CD4-positive, alpha-beta memory T cell (primary cell): Measurements from ENCODE around the gene MTMR2. TPM values are rescaled to one million over a fixed set of nuclear protein-coding genes. Genes with fewer than 3 reads are reported as not detected.

ENCODE experiments used
- CTCF ChIA-PET: fragments of 350-600 bp; sonication (Branson Sonifier 250); formaldehyde crosslinking; loops from one replicate; lab custom pipeline; 2021; ENCODE audit warnings: inconsistent platforms; ENCODE audit not compliant: partially characterized antibody; lab: Charles Lee
- POLR2A ChIA-PET: fragments of 350-600 bp; sonication (Branson Sonifier 250); formaldehyde crosslinking; loops from one replicate; lab custom pipeline; 2021; ENCODE audit not compliant: partially characterized antibody; lab: Charles Lee
- DNase-seq, 5 donors: peaks; one replicate each; pipeline versions ENCODE4 v3.0.0 to v3.0.0-alpha.2; 2020 to 2022; ENCODE audit warnings: mixed read lengths in 1 of 5
- H3K27ac ChIP-seq: one replicate; pipeline ENCODE4 v1.7.0; 2013; ENCODE audit warnings: low read depth, low read length
- H3K27me3 ChIP-seq: 2 replicates; pipeline ENCODE4 v1.7.0; 2013; ENCODE audit warnings: mild to moderate bottlenecking, low read length, moderate library complexity; ENCODE audit not compliant: insufficient read depth
- H3K36me3 ChIP-seq: 2 replicates; pipeline ENCODE4 v1.7.0; 2013; ENCODE audit warnings: mild to moderate bottlenecking, low read length, moderate library complexity; ENCODE audit not compliant: insufficient read depth
- H3K4me1 ChIP-seq: 2 replicates; pipeline ENCODE4 v1.7.0; 2013; ENCODE audit warnings: mild to moderate bottlenecking, low read length, moderate library complexity; ENCODE audit not compliant: insufficient read depth
- H3K4me3 ChIP-seq, 2 donors: one replicate each; pipeline ENCODE4 v1.7.0; 2013; ENCODE audit warnings: low read length in 2 of 2, mild to moderate bottlenecking in 1 of 2
- H3K9me3 ChIP-seq, 2 donors: one replicate each; pipeline ENCODE4 v1.7.0; 2013; ENCODE audit warnings: low read length in 2 of 2, control low read depth in 1 of 2; ENCODE audit not compliant: control insufficient read depth in 1 of 2
- H3K27ac Mint-ChIP-seq, 7 donors: one replicate each; pipeline ENCODE4 v1.8.0; 2020 to 2021; ENCODE audit warnings: mixed read lengths in 7 of 7, mild to moderate bottlenecking in 6 of 7, inconsistent platforms in 3 of 7, moderate library complexity in 3 of 7
- H3K27me3 Mint-ChIP-seq, 2 donors: one replicate each; pipeline ENCODE4 v1.8.0; 2020 to 2021; ENCODE audit warnings: mixed read lengths in 2 of 2
- H3K36me3 Mint-ChIP-seq, 2 donors: one replicate each; pipeline ENCODE4 v1.8.0; 2020 to 2021; ENCODE audit warnings: mixed read lengths in 2 of 2, inconsistent platforms in 1 of 2, mild to moderate bottlenecking in 1 of 2
- H3K4me1 Mint-ChIP-seq, 4 donors: one replicate each; pipeline ENCODE4 v1.8.0; 2020 to 2021; ENCODE audit warnings: mixed read lengths in 4 of 4, mild to moderate bottlenecking in 1 of 4
- H3K4me3 Mint-ChIP-seq, 8 donors: one replicate each; pipeline ENCODE4 v1.8.0; 2020 to 2021; ENCODE audit warnings: mixed read lengths in 8 of 8, mild to moderate bottlenecking in 7 of 8, moderate library complexity in 6 of 8, inconsistent platforms in 3 of 8
- H3K9me3 Mint-ChIP-seq, 8 donors: one replicate each; pipeline ENCODE4 v1.8.0; 2020 to 2021; ENCODE audit warnings: mixed read lengths in 8 of 8, mild to moderate bottlenecking in 5 of 8, inconsistent platforms in 3 of 8, moderate library complexity in 1 of 8
- intact Hi-C: fragments of 100-400 bp; cut with micrococcal nuclease; formaldehyde crosslinking; loops from one replicate; pipeline ENCODE4 v1.15.1; 2023
- polyA plus RNA-seq, 2 donors: library from polyadenylated mRNA; unstranded; fragments of 300-500 nt; fragmentation: Illumina TruSeq; gene quantifications; one replicate each; pipeline ENCODE4 v1.2.3, GENCODE V29; 2021
- total RNA-seq, 2 experiments: library from RNA; stranded (reverse); gene quantifications; one replicate each; pipeline ENCODE4 v1.2.3, GENCODE V29; 2021

Gene MTMR2
- total and polyA plus RNA-seq, 4 experiments from 2014 or later = 13.1 to 13.6 (median 13.5) TPM

- Mint-ChIP-seq H3K36me3 (peaks cover 32 to 34% of the 10 kb centered on the region in 2 donors), H3K4me3 (peak overlapping the region in 3 of 8 donors; percentile 3 to 57 (median 31)), H3K4me1 (peaks cover 0 to 25% (median 8%) of the 10 kb centered on the region in 4 donors), H3K27ac (peak overlapping the region in 4 of 7 donors; percentile 35 to 77 (median 67)), H3K9me3 (peaks cover 0 to 9% (median 4%) of the 10 kb centered on the region in 8 donors), H3K27me3 (no peaks in the 10 kb centered on the region)
- intact Hi-C loops = no loop called here
- Histone ChIP-seq H3K4me1 (peaks cover 9% of the 10 kb centered on the region), H3K4me3 (no peak overlapping the region), H3K9me3 (no peaks in the 10 kb centered on the region), H3K27ac (no peak overlapping the region), H3K27me3 (no peaks in the 10 kb centered on the region), H3K36me3 (peaks cover 7% of the 10 kb centered on the region)
- POLR2A ChIA-PET = interaction anchor here (7.3 kb wide), 1 partner anchor 15 kb away, joined by 51 read pairs; the partner anchor contains the start of genes CEP57 and FAM76B
- peak in 1 of 5 donors; percentile 3 for DNase-seq
- CTCF ChIA-PET = interaction anchor here (0.9 to 1.4 kb wide), 2 partner anchors 13 to 30 kb away, joined by 3 to 4 read pairs; no protein-coding TSS in a partner anchor
Measured at GRCh38 chr11:95805869-95806268, 118.0 kb downstream of the MTMR2 start.

- POLR2A ChIA-PET = interaction anchor here (0.6 to 7.3 kb wide), 2 partner anchors 13 to 46 kb away, joined by 3 to 51 read pairs; partner anchors contain the start of genes CEP57 and FAM76B
- H3K36me3 Mint-ChIP-seq = peaks cover 43 to 48% of the 10 kb centered on the region in 2 donors
Measured at GRCh38 chr11:95803973-95804372, 119.9 kb downstream of the MTMR2 start.

GRCh38 chr11:95802806-95803205 lies 121.1 kb downstream of the MTMR2 start:
- no peak for DNase-seq
- Mint-ChIP-seq H3K4me1 (peaks cover 0 to 29% (median 9%) of the 10 kb centered on the region in 4 donors), H3K9me3 (peaks cover 0 to 3% (median 0%) of the 10 kb centered on the region in 8 donors), H3K27ac (peak overlapping the region in 3 of 7 donors; percentile 2 to 74 (median 13)), H3K4me3 (no peak overlapping the region), H3K36me3 (peaks cover 39 to 46% of the 10 kb centered on the region in 2 donors), H3K27me3 (no peaks in the 10 kb centered on the region)
- no peaks in the 10 kb centered on the region for H3K27me3 ChIP-seq
- intact Hi-C loops = no loop called here
- H3K27ac ChIP-seq = no peak overlapping the region
- peaks cover 9% of the 10 kb centered on the region for H3K4me1 ChIP-seq
- POLR2A ChIA-PET = interaction anchor here (7.3 kb wide), 1 partner anchor 12 kb away, joined by 51 read pairs; the partner anchor contains the start of genes CEP57 and FAM76B
- no peaks in the 10 kb centered on the region for H3K9me3 ChIP-seq
- no peak overlapping the region for H3K4me3 ChIP-seq
- CTCF ChIA-PET = no interaction called here
- H3K36me3 ChIP-seq = peaks cover 11% of the 10 kb centered on the region

More at GRCh38 chr11:95803973-95804372, 119.9 kb downstream of the MTMR2 start:
- intact Hi-C loops = no loop called here
- Histone ChIP-seq H3K4me1 (peaks cover 9% of the 10 kb centered on the region), H3K4me3 (no peak overlapping the region), H3K27ac (no peak overlapping the region), H3K27me3 (no peaks in the 10 kb centered on the region), H3K36me3 (peaks cover 11% of the 10 kb centered on the region), H3K9me3 (no peaks in the 10 kb centered on the region)
- Mint-ChIP-seq H3K9me3 (peaks cover 0 to 5% (median 0%) of the 10 kb centered on the region in 8 donors), H3K4me3 (no peak overlapping the region), H3K27me3 (no peaks in the 10 kb centered on the region), H3K4me1 (peaks cover 0 to 29% (median 9%) of the 10 kb centered on the region in 4 donors), H3K27ac (peak overlapping the region in 5 of 7 donors; percentile 15 to 59 (median 48))
- CTCF ChIA-PET = no interaction called here
- no peak for DNase-seq

- no peak overlapping the region for H3K27ac Mint-ChIP-seq
- H3K36me3 Mint-ChIP-seq = peaks cover 38 to 44% of the 10 kb centered on the region in 2 donors
- Histone ChIP-seq H3K4me1 (peaks cover 3% of the 10 kb centered on the region), H3K36me3 (peaks cover 11% of the 10 kb centered on the region), H3K4me3 (no peak overlapping the region), H3K27me3 (no peaks in the 10 kb centered on the region), H3K27ac (no peak overlapping the region), H3K9me3 (no peaks in the 10 kb centered on the region)
- intact Hi-C loops = no loop called here
- peaks cover 0 to 2% (median 0%) of the 10 kb centered on the region in 8 donors for H3K9me3 Mint-ChIP-seq
- H3K27me3 Mint-ChIP-seq = no peaks in the 10 kb centered on the region
- POLR2A ChIA-PET = interaction anchor here (0.6 to 7.3 kb wide), 2 partner anchors 10 to 166 kb away, joined by 3 to 51 read pairs; partner anchors contain the start of genes CEP57 and FAM76B
- DNase-seq = no peak
- peaks cover 6 to 17% (median 10%) of the 10 kb centered on the region in 4 donors for H3K4me1 Mint-ChIP-seq
- no peak overlapping the region for H3K4me3 Mint-ChIP-seq
- CTCF ChIA-PET = no interaction called here
Measured at GRCh38 chr11:95800438-95800837, 123.5 kb downstream of the MTMR2 start.

- ChIA-PET CTCF (no interaction called here), POLR2A (no interaction called here)
- Mint-ChIP-seq H3K36me3 (peaks cover 35 to 42% of the 10 kb centered on the region in 2 donors), H3K4me1 (peaks cover 7 to 25% (median 13%) of the 10 kb centered on the region in 4 donors), H3K27ac (peak overlapping the region in 4 of 7 donors; percentile 1 to 57 (median 32)), H3K4me3 (no peak overlapping the region), H3K27me3 (no peaks in the 10 kb centered on the region), H3K9me3 (peaks cover 0 to 2% (median 0%) of the 10 kb centered on the region in 8 donors)
- no peak overlapping the region for H3K4me3 ChIP-seq
- DNase-seq = no peak
- no peak overlapping the region for H3K27ac ChIP-seq
- H3K4me1 ChIP-seq = peaks cover under 1% of the 10 kb centered on the region
- H3K27me3 ChIP-seq = no peaks in the 10 kb centered on the region
- no peaks in the 10 kb centered on the region for H3K9me3 ChIP-seq
- H3K36me3 ChIP-seq = peaks cover 11% of the 10 kb centered on the region
- intact Hi-C loops = no loop called here
Measured at GRCh38 chr11:95799546-95799945, 124.4 kb downstream of the MTMR2 start.

GRCh38 chr11:95796501-95796900 lies 127.4 kb downstream of the MTMR2 start:
- H3K4me1 Mint-ChIP-seq = peaks cover 30 to 44% (median 35%) of the 10 kb centered on the region in 4 donors
- peaks cover 4% of the 10 kb centered on the region for H3K36me3 ChIP-seq
- no peaks in the 10 kb centered on the region for H3K9me3 Mint-ChIP-seq
- H3K27me3 ChIP-seq = no peaks in the 10 kb centered on the region
- H3K27me3 Mint-ChIP-seq = no peaks in the 10 kb centered on the region
- intact Hi-C loops = no loop called here
- DNase-seq = no peak
- H3K4me3 ChIP-seq = no peak overlapping the region
- ChIA-PET CTCF (interaction anchor here (1.3 kb wide), 1 partner anchor 39 kb away, joined by 3 read pairs; no protein-coding TSS in a partner anchor), POLR2A (no interaction called here)
- H3K27ac ChIP-seq = no peak overlapping the region
- H3K27ac Mint-ChIP-seq = no peak overlapping the region
- peaks cover 23 to 26% of the 10 kb centered on the region in 2 donors for H3K36me3 Mint-ChIP-seq
- peaks cover 28% of the 10 kb centered on the region for H3K4me1 ChIP-seq
- peak overlapping the region in 1 of 8 donors; percentile 17 for H3K4me3 Mint-ChIP-seq
- H3K9me3 ChIP-seq = no peaks in the 10 kb centered on the region

- Histone ChIP-seq H3K27me3 (no peaks in the 10 kb centered on the region), H3K4me3 (no peak overlapping the region), H3K36me3 (peaks cover 4% of the 10 kb centered on the region), H3K9me3 (no peaks in the 10 kb centered on the region), H3K4me1 (peaks cover 33% of the 10 kb centered on the region), H3K27ac (no peak overlapping the region)
- CTCF ChIA-PET = interaction anchor here (1.3 kb wide), 1 partner anchor 40 kb away, joined by 3 read pairs; no protein-coding TSS in a partner anchor
- H3K4me3 Mint-ChIP-seq = no peak overlapping the region
- peak overlapping the region in 1 of 7 donors; percentile 19 for H3K27ac Mint-ChIP-seq
- H3K9me3 Mint-ChIP-seq = no peaks in the 10 kb centered on the region
- no peak for DNase-seq
- peaks cover 34 to 51% (median 41%) of the 10 kb centered on the region in 4 donors for H3K4me1 Mint-ChIP-seq
- POLR2A ChIA-PET = no interaction called here
- no peaks in the 10 kb centered on the region for H3K27me3 Mint-ChIP-seq
- peaks cover 18 to 28% of the 10 kb centered on the region in 2 donors for H3K36me3 Mint-ChIP-seq
- intact Hi-C loops = no loop called here
Measured at GRCh38 chr11:95795627-95796295, 128.1 kb downstream of the MTMR2 start.
